HG02981 (cell line): ENCODE measurements around the gene MAPK8IP3.
"Not testable (repeated sequence)": the region's sequence is repeated elsewhere in the genome, so short reads cannot be mapped to it uniquely, and the experiment has no call there.

ENCODE experiments used
- ATAC-seq: cut with Tn5 transposase; IDR thresholded peaks from one replicate; pipeline ENCODE4 v1.9.1; 2021; ENCODE audit warnings: mild to moderate bottlenecking, moderate library complexity; ENCODE audit not compliant: unreplicated experiment

Gene MAPK8IP3

DNA sequence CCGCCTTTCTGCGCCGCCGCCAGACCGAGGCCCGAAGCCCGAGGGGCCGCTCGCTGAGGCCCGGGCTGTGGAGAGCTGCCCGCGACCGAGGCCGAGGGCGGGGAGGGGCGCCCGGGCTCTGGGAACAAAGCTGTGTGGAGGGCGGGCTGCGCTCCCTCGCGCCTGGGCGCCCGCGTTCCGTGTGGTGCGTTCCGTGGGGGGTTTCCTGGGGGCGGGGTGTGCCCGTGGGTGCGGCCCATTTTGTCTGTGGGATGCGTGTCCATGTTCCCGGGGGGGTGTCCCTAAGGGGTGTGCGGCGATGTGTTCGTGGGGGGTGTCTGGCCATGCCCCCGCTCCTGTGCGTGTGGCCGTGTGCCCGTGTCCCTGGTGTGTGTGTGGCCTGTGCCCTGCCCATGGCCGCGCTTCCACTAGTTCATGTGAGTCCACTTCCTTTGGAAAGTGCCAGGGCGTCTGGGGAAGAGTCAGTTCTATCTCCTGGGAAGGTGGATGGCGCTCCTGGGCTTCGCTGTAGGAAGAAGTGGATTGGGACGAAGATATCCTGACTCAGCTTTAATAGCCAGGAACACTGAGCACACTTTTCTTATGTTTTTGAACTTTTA, 27.4 kb upstream of the MAPK8IP3 start:
- ATAC-seq, result peak; percentile 3

DNA sequence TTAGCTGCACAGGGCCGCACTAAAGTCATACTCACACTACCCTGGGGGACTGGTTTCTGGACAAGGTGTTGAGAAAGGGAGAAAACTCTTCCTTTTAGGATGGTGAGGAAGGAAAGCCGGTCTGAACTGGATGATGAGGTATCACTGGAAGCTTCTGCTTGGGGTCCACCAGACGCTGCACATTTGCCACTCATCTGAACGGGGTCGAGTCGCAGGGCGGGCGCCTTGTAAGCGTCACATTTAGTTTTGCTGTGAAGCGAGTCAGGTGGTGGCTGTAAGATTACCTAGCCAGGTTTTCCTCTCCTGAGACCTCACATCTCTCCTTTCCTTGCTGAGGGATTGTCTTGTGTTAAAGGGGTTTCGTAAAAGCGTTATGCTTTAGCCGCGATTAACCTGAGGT, 25.6 kb upstream of the MAPK8IP3 start:
- no peak for ATAC-seq

DNA sequence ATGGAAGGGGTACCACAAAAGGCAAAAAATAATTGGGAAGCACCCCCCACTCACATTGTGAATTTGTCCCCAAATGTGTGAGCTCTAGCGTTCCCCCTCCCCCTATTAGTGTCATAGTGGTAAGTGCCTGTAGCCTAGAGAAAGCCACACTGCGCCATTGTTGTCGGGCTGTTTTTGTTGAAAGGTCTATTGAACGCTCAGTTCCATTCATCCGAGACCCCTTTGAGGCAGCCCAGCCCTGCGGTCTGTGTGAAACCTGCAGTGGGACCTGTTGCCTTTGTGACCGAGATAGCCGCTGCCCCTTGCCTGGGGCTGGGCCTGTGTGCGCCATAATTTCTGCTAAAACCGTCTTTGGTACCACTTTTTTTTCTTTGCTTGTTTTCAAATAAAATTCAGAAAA, 25.0 kb upstream of the MAPK8IP3 start:
- ATAC-seq, result no peak

GRCh38 chr16:1687427-1688316, 18.3 kb upstream of the MAPK8IP3 start:
- no peak for ATAC-seq

DNA sequence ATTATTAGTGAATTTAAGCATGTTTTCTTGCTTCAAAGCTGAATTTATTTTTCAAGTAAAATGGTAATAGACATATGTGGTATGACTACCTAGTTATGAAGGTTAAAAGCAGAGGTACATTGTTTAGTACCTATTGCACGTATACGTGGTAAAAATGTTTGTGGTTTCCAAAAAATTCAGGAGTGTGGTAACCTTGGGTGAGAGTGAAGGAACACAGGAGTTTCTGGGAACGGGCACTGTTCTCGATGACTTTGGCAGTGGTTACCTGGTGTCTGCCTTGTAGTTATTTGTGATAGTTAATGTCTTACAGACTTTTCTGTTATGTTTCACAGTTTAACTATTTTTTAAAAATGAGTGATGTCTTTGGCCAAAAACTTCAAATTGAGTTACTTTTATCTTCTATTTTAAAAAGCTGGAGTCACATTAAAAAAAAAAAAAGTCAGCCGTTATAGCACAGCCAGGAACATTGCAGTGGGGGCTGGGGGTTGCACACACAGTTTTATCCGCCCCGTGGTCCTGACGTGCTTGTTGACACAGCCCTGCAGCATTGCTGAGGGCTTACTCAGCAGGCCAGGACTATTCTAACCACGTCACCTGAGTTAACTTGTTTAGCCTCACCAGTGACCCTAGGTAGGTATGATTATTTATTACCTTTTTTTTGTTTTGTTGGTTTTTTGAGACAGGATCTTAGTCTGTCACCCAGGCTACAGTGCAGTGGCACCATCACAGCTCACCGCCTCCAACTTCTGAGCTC, 17.0 kb upstream of the MAPK8IP3 start:
- no peak for ATAC-seq

- no peak for ATAC-seq
Measured at GRCh38 chr16:1689853-1690252, 16.1 kb upstream of the MAPK8IP3 start.

DNA sequence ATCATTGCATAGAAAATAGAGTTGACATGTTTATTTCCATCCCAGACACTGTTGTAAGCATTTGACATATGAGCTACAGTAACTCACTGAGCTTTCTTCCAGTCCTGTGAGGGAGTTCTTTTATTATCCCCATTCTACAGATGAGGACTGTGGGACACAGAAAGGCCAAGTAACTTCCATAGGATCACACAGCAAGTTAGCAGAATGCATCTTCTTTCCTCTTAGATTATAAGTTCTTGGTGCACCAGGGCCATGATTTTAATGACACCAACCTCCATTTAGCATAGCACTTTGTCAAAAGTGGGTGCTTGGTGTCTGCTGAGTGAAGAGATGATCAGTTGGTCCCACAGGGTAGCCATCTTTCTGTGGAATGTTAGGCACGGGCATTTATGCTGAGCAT, 15.2 kb upstream of the MAPK8IP3 start:
- ATAC-seq, result no peak

- ATAC-seq, result no peak
Measured at GRCh38 chr16:1691276-1691675, 14.7 kb upstream of the MAPK8IP3 start.

GRCh38 chr16:1691956-1692355, 14.0 kb upstream of the MAPK8IP3 start:
- no peak for ATAC-seq

DNA sequence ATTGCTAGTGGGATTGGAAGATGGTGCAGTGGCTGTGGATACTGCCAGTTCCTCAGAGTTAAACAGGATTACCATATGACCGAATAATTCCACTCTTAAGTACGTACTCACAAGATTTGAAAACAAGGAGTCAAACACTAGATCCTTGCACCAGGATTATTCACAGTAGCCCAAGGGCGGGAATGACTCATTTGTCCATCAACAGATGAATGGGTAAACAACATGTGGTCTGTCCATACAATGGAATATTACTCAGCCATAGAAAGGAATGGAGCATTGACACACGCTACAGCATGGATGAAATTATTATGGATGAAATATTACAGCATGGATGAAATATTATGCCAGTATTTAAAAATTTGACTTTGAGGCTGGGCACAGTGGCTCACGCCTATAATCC, 9.1 kb upstream of the MAPK8IP3 start:
- ATAC-seq, result no peak

GRCh38 chr16:1698680-1699079, 7.3 kb upstream of the MAPK8IP3 start:
- no peak for ATAC-seq

- ATAC-seq, result no peak
Measured at GRCh38 chr16:1700246-1700645, 5.7 kb upstream of the MAPK8IP3 start.

DNA sequence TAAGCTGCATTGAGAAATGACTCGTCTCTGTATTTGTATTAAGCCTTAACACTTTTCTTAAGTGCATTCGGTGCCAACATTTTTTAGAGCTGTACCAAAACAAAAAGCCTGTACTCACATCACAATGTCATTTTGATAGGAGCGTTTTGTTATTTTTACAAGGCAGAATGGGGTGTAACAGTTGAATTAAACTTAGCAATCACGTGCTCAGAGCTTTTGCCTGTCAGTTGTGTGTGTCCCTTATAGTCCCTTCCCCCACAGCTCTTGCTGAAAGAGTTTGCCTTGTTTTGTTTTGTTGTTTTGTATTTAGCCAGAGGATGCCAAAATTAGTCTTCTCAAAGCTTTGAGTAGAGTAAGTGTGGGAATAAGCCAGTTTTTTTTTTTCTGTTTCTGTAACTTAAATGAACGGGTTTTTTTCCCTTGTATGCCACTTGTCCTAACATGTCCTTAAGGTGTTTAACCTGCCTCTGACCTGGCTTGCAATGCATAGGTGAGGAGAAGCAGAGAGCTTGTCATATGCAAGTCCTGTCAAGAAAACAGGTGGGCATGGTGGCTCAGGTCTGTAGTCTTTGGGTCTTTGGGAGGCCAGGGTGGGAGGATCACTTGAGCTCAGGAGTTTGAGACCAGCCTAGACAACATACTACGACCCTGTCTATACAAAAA, 4.6 kb upstream of the MAPK8IP3 start:
- ATAC-seq, result no peak

GRCh38 chr16:1705324-1705687, 689 bp upstream of the MAPK8IP3 start:
- not testable (repeated sequence) for ATAC-seq

DNA sequence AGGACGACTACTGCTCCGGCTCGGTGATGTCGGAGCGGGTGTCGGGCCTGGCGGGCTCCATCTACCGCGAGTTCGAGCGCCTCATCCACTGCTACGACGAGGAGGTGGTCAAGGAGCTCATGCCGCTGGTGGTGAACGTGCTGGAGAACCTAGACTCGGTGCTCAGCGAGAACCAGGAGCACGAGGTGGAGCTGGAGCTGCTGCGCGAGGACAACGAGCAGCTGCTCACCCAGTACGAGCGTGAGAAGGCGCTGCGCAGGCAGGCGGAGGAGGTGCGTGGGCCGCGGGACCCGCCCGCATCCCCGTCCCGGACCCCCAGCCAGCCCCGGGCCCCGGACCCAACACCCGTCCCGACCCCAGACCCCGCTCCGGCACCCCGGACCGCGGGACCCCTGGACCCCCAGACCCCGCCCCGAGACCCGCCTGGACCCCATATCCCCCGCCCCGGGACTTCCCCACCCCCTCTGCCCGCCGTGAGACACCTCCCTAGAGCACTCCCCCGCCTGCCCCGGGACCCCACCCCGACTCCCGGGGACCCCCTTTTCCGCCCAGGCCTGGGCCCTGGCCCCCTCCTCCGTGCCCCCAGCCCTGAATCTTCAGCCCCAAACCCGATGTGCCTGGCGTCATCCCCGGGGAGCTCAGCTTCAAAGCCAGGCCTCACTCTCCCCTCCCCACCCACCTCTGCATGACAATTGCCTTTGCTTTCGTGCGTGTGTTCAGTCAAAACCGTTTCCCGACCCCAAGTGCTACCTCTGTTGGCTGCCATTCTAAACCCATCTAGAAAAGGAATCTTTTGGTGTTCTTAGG, 594 bp downstream of the MAPK8IP3 start:
- peak; percentile 17 for ATAC-seq

- ATAC-seq, result no peak
Measured at GRCh38 chr16:1707193-1707790, 1.3 kb downstream of the MAPK8IP3 start.

DNA sequence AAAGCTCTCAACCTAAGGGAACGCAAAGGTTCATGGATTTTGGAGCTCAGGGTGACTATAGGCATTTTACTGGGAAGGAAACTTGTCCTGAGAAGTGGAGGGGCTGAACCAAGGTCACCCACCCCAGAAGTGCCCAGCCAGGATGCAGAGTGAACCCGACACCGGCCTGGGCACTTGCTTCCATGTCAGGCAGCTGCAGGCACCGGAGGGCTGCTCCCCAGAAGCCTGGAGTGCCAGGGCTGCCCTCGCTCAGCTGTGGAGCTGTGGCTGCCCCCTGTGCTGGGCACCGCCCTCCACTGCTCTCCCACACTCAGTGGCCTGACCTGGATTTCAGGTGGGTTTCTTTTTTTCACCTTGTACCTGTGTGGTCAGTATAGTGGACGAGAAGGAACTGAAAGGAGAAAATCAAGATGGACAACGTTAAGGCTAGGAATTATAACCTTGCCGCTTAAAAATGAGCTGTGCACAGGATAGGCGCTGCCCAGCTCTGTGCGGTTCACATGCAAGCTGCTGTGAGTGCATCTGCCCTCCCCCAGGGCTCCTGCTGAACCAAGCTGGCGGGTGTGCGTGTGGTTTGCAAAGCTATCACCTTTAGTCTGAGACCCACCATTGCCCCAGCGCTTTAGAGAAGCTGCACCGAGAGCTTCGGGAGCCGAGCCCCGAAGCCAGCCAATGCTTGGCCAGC, 2.2 kb downstream of the MAPK8IP3 start:
- ATAC-seq, result no peak

DNA sequence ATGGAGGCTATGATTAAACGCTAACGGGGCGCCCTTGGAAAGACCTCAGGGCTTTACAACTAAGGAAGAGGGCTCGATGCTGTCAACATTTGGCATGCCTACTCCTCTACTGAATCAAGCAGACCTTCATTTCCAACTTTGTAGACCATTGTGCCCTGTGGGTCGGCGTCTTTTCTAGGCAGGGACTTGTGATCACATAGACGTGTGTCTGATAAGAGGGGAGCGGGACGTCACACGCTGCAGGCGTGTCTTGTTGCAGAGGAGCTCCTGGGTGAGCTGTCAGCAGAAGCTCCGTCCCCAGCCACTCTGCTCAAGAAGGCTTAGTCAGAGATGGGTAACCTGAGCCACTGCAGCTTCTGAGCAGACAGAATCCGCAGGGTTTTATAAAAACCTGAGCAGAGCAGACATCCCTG, 2.8 kb downstream of the MAPK8IP3 start:
- no peak for ATAC-seq

DNA sequence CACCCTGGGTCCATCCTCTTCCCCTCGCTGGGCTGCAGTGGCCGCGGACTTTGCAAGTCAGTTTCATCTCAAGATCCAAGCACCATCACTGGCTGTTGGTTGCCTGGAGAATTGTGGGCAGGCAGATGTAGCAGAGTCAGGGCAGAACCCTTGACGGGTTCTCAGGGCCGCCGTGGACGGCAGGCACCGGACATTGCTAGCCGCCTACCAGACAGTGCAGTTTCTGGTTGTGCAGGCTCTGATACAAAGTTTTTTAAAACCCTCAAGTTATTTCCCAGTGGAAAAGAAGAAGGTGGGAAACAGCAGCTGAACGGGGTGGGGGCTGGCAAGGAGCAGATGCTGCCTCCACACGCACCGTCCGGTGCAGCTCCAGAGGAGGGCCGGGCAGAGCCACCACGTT, 3.4 kb downstream of the MAPK8IP3 start:
- no peak for ATAC-seq
